Endothelial cell (in vitro differentiated cells): ENCODE results near the gene TBC1D20. TPM values are rescaled to one million over a fixed set of nuclear protein-coding genes. Genes with fewer than 3 reads are reported as not detected.

Experiments
- DNase-seq: peaks from one replicate; pipeline ENCODE4 v3.0.0; 2021; ENCODE audit warnings: low spot score
- H3K27ac Mint-ChIP-seq: one replicate; pipeline ENCODE4 v1.8.0; 2021; ENCODE audit warnings: mixed read lengths, inconsistent platforms; ENCODE audit not compliant: unreplicated experiment
- H3K27me3 Mint-ChIP-seq: one replicate; pipeline ENCODE4 v1.8.0; 2021; ENCODE audit warnings: mild to moderate bottlenecking, moderate library complexity, mixed read lengths, inconsistent platforms; ENCODE audit not compliant: unreplicated experiment
- H3K36me3 Mint-ChIP-seq: one replicate; pipeline ENCODE4 v1.8.0; 2021; ENCODE audit warnings: mild to moderate bottlenecking, low read depth, mixed read lengths, inconsistent platforms; ENCODE audit not compliant: unreplicated experiment
- H3K4me1 Mint-ChIP-seq: one replicate; pipeline ENCODE4 v1.8.0; 2021; ENCODE audit warnings: mild to moderate bottlenecking, mixed read lengths, inconsistent platforms; ENCODE audit not compliant: unreplicated experiment
- H3K4me3 Mint-ChIP-seq: one replicate; pipeline ENCODE4 v1.8.0; 2021; ENCODE audit warnings: mild to moderate bottlenecking, mixed read lengths, inconsistent platforms; ENCODE audit not compliant: unreplicated experiment
- H3K9me3 Mint-ChIP-seq: one replicate; pipeline ENCODE4 v1.8.0; 2021; ENCODE audit warnings: mixed read lengths, inconsistent platforms; ENCODE audit not compliant: unreplicated experiment
- total RNA-seq: library from RNA; stranded (reverse); fragmentation: NEBNext Ultra II Directional; extraction: Animal tissue kit (Norgen Biotek cat#: 25700); gene quantifications from one replicate; pipeline ENCODE4 v1.2.1, GENCODE V29; 2021; ENCODE audit not compliant: unreplicated experiment
- TF ChIP-seq, protein P1 (sequence below): fragments of 200-600 bp; sonication (generic); IDR thresholded peaks from one replicate; pipeline ENCODE4 v1.5.0; 2021; ENCODE audit warnings: antibody characterized with exemption; ENCODE audit not compliant: unreplicated experiment

Gene TBC1D20
- total RNA-seq, 1 donor from 2014 or later, result 29.9 TPM

GRCh38 chr20:504632-505075 is 42.3 kb upstream of the TBC1D20 start:
- no peaks in the 10 kb centered on the region for H3K27me3 Mint-ChIP-seq
- TF ChIP-seq, protein P1, sequence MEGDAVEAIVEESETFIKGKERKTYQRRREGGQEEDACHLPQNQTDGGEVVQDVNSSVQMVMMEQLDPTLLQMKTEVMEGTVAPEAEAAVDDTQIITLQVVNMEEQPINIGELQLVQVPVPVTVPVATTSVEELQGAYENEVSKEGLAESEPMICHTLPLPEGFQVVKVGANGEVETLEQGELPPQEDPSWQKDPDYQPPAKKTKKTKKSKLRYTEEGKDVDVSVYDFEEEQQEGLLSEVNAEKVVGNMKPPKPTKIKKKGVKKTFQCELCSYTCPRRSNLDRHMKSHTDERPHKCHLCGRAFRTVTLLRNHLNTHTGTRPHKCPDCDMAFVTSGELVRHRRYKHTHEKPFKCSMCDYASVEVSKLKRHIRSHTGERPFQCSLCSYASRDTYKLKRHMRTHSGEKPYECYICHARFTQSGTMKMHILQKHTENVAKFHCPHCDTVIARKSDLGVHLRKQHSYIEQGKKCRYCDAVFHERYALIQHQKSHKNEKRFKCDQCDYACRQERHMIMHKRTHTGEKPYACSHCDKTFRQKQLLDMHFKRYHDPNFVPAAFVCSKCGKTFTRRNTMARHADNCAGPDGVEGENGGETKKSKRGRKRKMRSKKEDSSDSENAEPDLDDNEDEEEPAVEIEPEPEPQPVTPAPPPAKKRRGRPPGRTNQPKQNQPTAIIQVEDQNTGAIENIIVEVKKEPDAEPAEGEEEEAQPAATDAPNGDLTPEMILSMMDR, result no peak
- H3K36me3 Mint-ChIP-seq, result peaks cover 26% of the 10 kb centered on the region
- no peak overlapping the region for H3K27ac Mint-ChIP-seq
- H3K4me3 Mint-ChIP-seq, result no peak overlapping the region
- H3K9me3 Mint-ChIP-seq, result no peaks in the 10 kb centered on the region
- H3K4me1 Mint-ChIP-seq, result peaks cover 1% of the 10 kb centered on the region
- DNase-seq, result no peak

- peak overlapping the region; percentile 6 for H3K4me3 Mint-ChIP-seq
- H3K4me1 Mint-ChIP-seq, result no peaks in the 10 kb centered on the region
- H3K27me3 Mint-ChIP-seq, result no peaks in the 10 kb centered on the region
- H3K9me3 Mint-ChIP-seq, result no peaks in the 10 kb centered on the region
- no peak for DNase-seq
- H3K36me3 Mint-ChIP-seq, result peaks cover 36% of the 10 kb centered on the region
- TF ChIP-seq, protein P1, result no peak
- H3K27ac Mint-ChIP-seq, result no peak overlapping the region
Observed at GRCh38 chr20:503048-503737, 40.9 kb upstream of the TBC1D20 start.

DNA sequence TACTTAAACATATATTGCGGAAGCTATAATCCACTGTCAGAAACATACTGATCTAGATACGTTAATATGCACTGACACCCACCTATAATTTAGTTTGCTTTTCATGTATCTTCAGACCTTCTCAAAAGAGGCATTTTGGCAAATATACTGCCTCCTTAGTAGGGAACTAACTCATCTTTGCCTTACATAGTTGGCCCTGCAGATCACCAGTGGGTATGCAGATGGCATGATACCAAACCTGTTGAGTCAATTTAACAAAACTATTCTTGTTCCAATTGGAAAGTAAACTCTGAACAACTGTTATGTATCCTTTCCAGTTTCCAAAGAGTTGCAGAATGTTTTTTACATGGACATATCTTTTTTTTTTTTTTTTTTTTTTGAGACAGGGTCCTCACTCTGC is 35.6 kb upstream of the TBC1D20 start:
- H3K4me1 Mint-ChIP-seq, result no peaks in the 10 kb centered on the region
- no peak overlapping the region for H3K4me3 Mint-ChIP-seq
- no peaks in the 10 kb centered on the region for H3K9me3 Mint-ChIP-seq
- peaks cover 33% of the 10 kb centered on the region for H3K36me3 Mint-ChIP-seq
- H3K27me3 Mint-ChIP-seq, result no peaks in the 10 kb centered on the region
- TF ChIP-seq, protein P1, result no peak
- no peak for DNase-seq
- H3K27ac Mint-ChIP-seq, result no peak overlapping the region

DNA sequence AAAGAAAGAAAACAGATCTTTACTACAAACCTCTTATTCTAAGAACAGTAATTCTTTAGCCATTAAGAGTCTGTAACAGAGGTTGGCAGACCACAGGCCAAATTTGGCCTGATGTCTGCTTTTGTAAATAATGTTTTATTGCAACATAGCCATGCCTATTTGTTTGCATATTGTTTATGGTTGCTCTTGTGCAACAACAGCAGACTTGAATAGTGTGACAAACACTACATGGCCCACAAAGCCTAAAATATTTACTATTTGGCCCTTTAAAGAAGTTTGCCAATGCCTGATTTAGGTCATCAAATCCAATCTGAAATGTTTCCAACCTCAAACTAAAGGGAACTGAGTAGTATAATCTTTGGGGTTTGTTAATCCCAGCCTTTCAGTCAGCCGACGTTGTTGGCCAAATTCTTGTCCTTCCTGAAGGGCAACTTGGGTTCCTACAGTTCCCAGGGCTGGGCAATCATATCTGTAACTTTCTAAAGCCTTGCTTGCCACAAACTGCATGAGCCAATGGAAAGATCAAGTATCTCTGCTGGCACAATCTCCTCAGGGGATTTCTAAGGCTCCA is 33.9 kb upstream of the TBC1D20 start:
- TF ChIP-seq, protein P1, result no peak
- H3K4me3 Mint-ChIP-seq, result no peak overlapping the region
- DNase-seq, result no peak
- peaks cover 39% of the 10 kb centered on the region for H3K36me3 Mint-ChIP-seq
- no peak overlapping the region for H3K27ac Mint-ChIP-seq
- no peaks in the 10 kb centered on the region for H3K27me3 Mint-ChIP-seq
- H3K9me3 Mint-ChIP-seq, result no peaks in the 10 kb centered on the region
- no peaks in the 10 kb centered on the region for H3K4me1 Mint-ChIP-seq

DNA sequence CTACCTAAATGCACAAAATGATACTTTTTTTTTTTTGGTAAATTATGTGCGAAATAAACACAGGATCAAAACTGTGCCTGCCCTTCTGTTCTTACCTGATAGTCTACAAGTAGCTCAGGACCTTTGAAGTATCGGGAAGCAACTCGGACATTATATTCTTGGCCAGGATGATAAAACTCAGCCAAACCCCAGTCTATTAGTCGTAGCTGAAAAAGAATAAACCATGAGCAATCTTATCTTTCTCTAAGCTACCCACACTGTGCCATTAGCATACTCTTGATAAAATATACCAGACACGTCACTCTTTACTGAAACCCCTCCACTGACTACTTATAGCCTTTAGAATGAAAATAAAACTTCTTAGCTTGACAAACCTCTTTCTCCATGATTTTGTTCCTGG is 29.8 kb upstream of the TBC1D20 start:
- TF ChIP-seq, protein P1, result no peak
- Mint-ChIP-seq H3K27me3 (no peaks in the 10 kb centered on the region), H3K9me3 (no peaks in the 10 kb centered on the region), H3K4me3 (no peak overlapping the region), H3K27ac (no peak overlapping the region), H3K4me1 (no peaks in the 10 kb centered on the region), H3K36me3 (peaks cover 39% of the 10 kb centered on the region)
- DNase-seq, result no peak
